Measurements from ENCODE around the gene ATN1.

The ATN1 gene

GRCh38 chr12:6968426-6968825 is 40.7 kb downstream of the ATN1 start:
- Histone ChIP-seq H3K4me3 (replicated peaks; ENCODE audit: insufficient read depth, low read length) (no peak overlapping the region), H3K27ac (replicated peaks) (peak overlapping the region; percentile 96), H3K27me3 (ENCODE audit: insufficient read depth, poor library complexity, severe bottlenecking) (no peaks in the 10 kb centered on the region)
- TF ChIP-seq SPI1 (IDR thresholded peaks at IDR 0.05; ENCODE audit: borderline replicate concordance, low read depth), result no peak
- TF ChIP-seq, protein P1, sequence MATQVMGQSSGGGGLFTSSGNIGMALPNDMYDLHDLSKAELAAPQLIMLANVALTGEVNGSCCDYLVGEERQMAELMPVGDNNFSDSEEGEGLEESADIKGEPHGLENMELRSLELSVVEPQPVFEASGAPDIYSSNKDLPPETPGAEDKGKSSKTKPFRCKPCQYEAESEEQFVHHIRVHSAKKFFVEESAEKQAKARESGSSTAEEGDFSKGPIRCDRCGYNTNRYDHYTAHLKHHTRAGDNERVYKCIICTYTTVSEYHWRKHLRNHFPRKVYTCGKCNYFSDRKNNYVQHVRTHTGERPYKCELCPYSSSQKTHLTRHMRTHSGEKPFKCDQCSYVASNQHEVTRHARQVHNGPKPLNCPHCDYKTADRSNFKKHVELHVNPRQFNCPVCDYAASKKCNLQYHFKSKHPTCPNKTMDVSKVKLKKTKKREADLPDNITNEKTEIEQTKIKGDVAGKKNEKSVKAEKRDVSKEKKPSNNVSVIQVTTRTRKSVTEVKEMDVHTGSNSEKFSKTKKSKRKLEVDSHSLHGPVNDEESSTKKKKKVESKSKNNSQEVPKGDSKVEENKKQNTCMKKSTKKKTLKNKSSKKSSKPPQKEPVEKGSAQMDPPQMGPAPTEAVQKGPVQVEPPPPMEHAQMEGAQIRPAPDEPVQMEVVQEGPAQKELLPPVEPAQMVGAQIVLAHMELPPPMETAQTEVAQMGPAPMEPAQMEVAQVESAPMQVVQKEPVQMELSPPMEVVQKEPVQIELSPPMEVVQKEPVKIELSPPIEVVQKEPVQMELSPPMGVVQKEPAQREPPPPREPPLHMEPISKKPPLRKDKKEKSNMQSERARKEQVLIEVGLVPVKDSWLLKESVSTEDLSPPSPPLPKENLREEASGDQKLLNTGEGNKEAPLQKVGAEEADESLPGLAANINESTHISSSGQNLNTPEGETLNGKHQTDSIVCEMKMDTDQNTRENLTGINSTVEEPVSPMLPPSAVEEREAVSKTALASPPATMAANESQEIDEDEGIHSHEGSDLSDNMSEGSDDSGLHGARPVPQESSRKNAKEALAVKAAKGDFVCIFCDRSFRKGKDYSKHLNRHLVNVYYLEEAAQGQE (IDR thresholded peaks at IDR 0.05; ENCODE audit: insufficient replicate concordance, low read depth), result no peak
- TF ChIP-seq POLR2AphosphoS5 (IDR thresholded peaks at IDR 0.05; ENCODE audit: low read depth), result no peak; the same call in none of the 2 replicates
- TF ChIP-seq, protein P2, sequence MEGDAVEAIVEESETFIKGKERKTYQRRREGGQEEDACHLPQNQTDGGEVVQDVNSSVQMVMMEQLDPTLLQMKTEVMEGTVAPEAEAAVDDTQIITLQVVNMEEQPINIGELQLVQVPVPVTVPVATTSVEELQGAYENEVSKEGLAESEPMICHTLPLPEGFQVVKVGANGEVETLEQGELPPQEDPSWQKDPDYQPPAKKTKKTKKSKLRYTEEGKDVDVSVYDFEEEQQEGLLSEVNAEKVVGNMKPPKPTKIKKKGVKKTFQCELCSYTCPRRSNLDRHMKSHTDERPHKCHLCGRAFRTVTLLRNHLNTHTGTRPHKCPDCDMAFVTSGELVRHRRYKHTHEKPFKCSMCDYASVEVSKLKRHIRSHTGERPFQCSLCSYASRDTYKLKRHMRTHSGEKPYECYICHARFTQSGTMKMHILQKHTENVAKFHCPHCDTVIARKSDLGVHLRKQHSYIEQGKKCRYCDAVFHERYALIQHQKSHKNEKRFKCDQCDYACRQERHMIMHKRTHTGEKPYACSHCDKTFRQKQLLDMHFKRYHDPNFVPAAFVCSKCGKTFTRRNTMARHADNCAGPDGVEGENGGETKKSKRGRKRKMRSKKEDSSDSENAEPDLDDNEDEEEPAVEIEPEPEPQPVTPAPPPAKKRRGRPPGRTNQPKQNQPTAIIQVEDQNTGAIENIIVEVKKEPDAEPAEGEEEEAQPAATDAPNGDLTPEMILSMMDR (IDR thresholded peaks at IDR 0.05; ENCODE audit: insufficient read depth, low read length), result no peak
- TF ChIP-seq GABPA (IDR thresholded peaks at IDR 0.05; ENCODE audit: low read depth), result no peak
- no peak for DNase-seq (ENCODE audit: low read depth in 1 of 2, low spot score in 1 of 2)

DNA sequence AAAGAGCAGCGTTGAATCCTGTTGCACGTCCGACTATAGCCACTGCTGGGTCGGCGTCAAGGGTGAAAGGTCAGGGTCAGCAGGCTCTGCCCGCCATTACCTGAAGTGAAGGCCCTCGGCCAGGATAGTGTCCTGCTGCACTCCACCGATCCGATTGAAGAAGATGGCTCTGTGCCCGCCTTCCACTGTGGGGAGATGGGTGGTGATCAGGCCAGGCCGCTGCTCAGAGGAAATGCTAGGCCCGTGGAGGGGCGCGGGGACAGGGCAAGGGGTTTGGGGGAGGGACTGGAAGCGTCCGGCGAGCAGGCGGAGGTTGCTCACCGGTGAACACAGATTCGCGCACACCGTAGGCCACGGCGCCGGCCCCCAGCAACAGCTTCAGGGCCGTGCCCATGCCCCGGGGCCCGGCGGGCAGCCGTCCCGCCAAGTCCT is 42.4 kb downstream of the ATN1 start:
- Histone ChIP-seq H3K4me3 (replicated peaks; ENCODE audit: insufficient read depth, low read length) (peak overlapping the region; percentile 87), H3K27me3 (ENCODE audit: insufficient read depth, poor library complexity, severe bottlenecking) (no peaks in the 10 kb centered on the region), H3K27ac (replicated peaks) (peak overlapping the region; percentile 96)
- no peak for DNase-seq (ENCODE audit: low read depth in 1 of 2, low spot score in 1 of 2)
- TF ChIP-seq GABPA (IDR thresholded peaks at IDR 0.05; ENCODE audit: low read depth), result no peak

DNA sequence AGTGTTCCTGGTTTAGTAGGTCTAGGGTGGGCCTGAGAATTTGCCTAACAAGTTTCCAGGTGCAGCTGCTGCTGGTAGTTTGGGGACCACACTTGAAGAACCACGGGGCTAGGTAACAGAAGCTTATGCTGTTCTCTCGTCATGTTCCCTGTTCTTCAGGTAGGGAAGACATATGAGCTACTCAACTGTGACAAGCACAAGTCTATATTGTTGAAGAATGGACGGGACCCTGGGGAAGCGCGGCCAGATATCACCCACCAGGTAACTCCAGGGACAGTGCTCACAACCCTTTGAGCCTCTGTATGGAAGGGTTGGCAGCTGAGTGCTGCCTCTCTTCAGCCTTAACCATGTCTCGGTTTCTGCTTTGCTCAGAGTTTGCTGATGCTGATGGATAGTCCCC is 46.4 kb downstream of the ATN1 start:
- Histone ChIP-seq H3K27me3 (ENCODE audit: insufficient read depth, poor library complexity, severe bottlenecking) (no peaks in the 10 kb centered on the region), H3K27ac (replicated peaks) (no peak overlapping the region)

DNA sequence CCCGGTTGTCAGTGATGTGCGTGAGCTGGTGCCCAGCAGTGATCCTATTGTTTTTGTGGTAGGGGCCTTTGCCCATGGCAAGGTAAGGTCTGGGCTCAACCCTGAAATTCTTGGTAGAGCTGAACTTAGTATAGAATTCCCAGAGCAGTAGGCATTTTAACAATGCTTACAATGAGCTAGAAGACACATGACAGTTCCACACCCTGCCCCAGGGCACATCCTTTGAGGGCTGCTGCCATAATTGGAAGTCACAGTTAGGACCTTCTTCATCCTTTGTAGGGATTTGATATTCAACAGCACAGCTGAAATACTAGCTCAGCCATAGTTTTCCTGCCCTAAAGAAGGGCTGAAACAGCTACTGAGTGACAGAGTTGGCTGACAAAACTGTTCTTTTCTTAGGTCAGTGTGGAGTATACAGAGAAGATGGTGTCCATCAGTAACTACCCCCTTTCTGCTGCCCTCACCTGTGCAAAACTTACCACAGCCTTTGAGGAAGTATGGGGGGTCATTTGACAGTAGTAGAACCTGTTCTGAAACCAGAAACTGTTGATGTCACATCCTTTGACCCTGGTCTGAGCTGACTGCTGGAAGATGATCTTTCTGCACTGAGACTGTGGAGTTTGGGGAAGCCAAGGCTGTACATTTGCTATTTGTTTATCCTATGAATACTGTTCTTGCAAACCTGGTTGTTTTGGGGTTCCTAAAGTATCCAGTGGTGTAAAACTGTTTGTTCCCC is 47.7 kb downstream of the ATN1 start:
- no peak overlapping the region for H3K4me3 ChIP-seq (replicated peaks; ENCODE audit: insufficient read depth, low read length)
- no peaks in the 10 kb centered on the region for H3K27me3 ChIP-seq (ENCODE audit: insufficient read depth, poor library complexity, severe bottlenecking)
- H3K27ac ChIP-seq (replicated peaks), result no peak overlapping the region
- TF ChIP-seq SPI1 (IDR thresholded peaks at IDR 0.05; ENCODE audit: borderline replicate concordance, low read depth), result no peak
- no peak for TF ChIP-seq GABPA (IDR thresholded peaks at IDR 0.05; ENCODE audit: low read depth)
- TF ChIP-seq, protein P2 (IDR thresholded peaks at IDR 0.05; ENCODE audit: insufficient read depth, low read length), result no peak
- TF ChIP-seq POLR2AphosphoS5 (IDR thresholded peaks at IDR 0.05; ENCODE audit: low read depth), result no peak
- TF ChIP-seq, protein P1 (IDR thresholded peaks at IDR 0.05; ENCODE audit: insufficient replicate concordance, low read depth), result no peak
- no peak for DNase-seq (ENCODE audit: low read depth in 1 of 2, low spot score in 1 of 2)

More for the DNA sequence above, 46.4 kb downstream of the ATN1 start:
- H3K4me3 ChIP-seq (replicated peaks; ENCODE audit: insufficient read depth, low read length), result no peak overlapping the region
- DNase-seq (ENCODE audit: low read depth in 1 of 2, low spot score in 1 of 2), result no peak
- TF ChIP-seq POLR2AphosphoS5 (IDR thresholded peaks at IDR 0.05; ENCODE audit: low read depth), result peak; percentile 49; the same call in 1 of the 2 replicates
- TF ChIP-seq GABPA (IDR thresholded peaks at IDR 0.05; ENCODE audit: low read depth), result no peak
